Aorta (tissue), 5 donors: ENCODE measurements around the gene GRK3. TPM values are rescaled to one million over a fixed set of nuclear protein-coding genes. Genes with fewer than 3 reads are reported as not detected.
A peak's percentile ranks its signal among the peaks of the same experiment; 100 is the strongest.

ENCODE experiments used
- ATAC-seq: fragments of 200-7000 bp; cut with Tn5 transposase; one replicate; pipeline ENCODE4 v1.9.1; 2022; ENCODE audit warnings: moderate library complexity; ENCODE audit not compliant: low FRiP score
- DNase-seq, 2 donors: peaks; one replicate each; pipeline ENCODE4 v3.0.0-alpha.2; 2020
- H3K27ac ChIP-seq, 2 donors: one replicate each; pipeline ENCODE4 v1.5.1; 2013; ENCODE audit warnings: low read length in 2 of 2, mild to moderate bottlenecking in 2 of 2, moderate library complexity in 2 of 2, control low read depth in 1 of 2, inconsistent platforms in 1 of 2, low read depth in 1 of 2
- H3K27me3 ChIP-seq, 2 donors: one replicate each; pipeline ENCODE4 v1.6.1; 2013; ENCODE audit warnings: control low read depth in 1 of 2, low read length in 1 of 2, mild to moderate bottlenecking in 1 of 2, moderate library complexity in 1 of 2; ENCODE audit not compliant: insufficient read depth in 2 of 2, control insufficient read depth in 1 of 2
- H3K36me3 ChIP-seq, 2 donors: one replicate each; pipeline ENCODE4 v1.6.1; 2013; ENCODE audit warnings: control low read depth in 1 of 2, low read length in 1 of 2, mild to moderate bottlenecking in 1 of 2; ENCODE audit not compliant: insufficient read depth in 2 of 2, control insufficient read depth in 1 of 2
- H3K4me1 ChIP-seq, 2 donors: one replicate each; pipeline ENCODE4 v1.6.1; 2013; ENCODE audit warnings: low read length in 2 of 2, control low read depth in 1 of 2, mild to moderate bottlenecking in 1 of 2, moderate library complexity in 1 of 2; ENCODE audit not compliant: insufficient read depth in 2 of 2, control insufficient read depth in 1 of 2
- H3K4me3 ChIP-seq, 2 donors: one replicate each; pipeline ENCODE4 v1.5.1; 2013; ENCODE audit warnings: low read length in 2 of 2, control low read depth in 1 of 2, mild to moderate bottlenecking in 1 of 2
- H3K9me3 ChIP-seq: one replicate; pipeline ENCODE4 v1.6.1; 2013; ENCODE audit warnings: mild to moderate bottlenecking, low read length; ENCODE audit not compliant: control insufficient read depth
- WGBS, 2 donors: extraction: QIAGEN DNeasy Blood & Tissue Kit; methylation state at CpG; one replicate each; pipeline ENCODE4 v1.1.7; 2013; 5-methylcytosine and 5-hydroxymethylcytosine counted together
- intact Hi-C, 2 donors: fragments of 100-400 bp; cut with DNase I; formaldehyde crosslinking; loops; one replicate each; pipeline versions ENCODE4 v1.14.2 to v1.15.0; 2022
- polyA plus RNA-seq, 2 donors: library from polyadenylated mRNA; stranded (reverse); fragments of 200-250 nt; gene quantifications; one replicate each; pipeline ENCODE4 v1.2.3, GENCODE V29; 2013
- total RNA-seq, 2 donors: library from RNA; stranded (reverse); fragmentation: NEBNext Ultra II Directional; extraction: Animal tissue kit (Norgen Biotek cat#: 25700); gene quantifications; one replicate each; pipeline ENCODE4 v1.2.1, GENCODE V29; 2021
- donor health status: healthy with polysubstance abuse.
- donor health status: Bipolar disorder and iron deficiency.
- donor health status: DM: no; HTN: no; CAD: no.
- donor health status: DM: no; HTN: no; CAD: no.
- donor health status: DM: yes; HTN: yes; CAD: no.

The GRK3 gene
- total and polyA plus RNA-seq, 4 donors: 0.23 to 11.4 (median 6.1) TPM

- Histone ChIP-seq H3K4me3 (no peak overlapping the region), H3K27me3 (no peaks in the 10 kb centered on the region), H3K4me1 (no peaks in the 10 kb centered on the region), H3K36me3 (no peaks in the 10 kb centered on the region), H3K9me3 (no peaks in the 10 kb centered on the region), H3K27ac (no peak overlapping the region)
- 79 to 83% methylated on average over 19 of the region's 19 CpGs for WGBS, 2 donors
- no peak for ATAC-seq
- no peak for DNase-seq
- intact Hi-C loops: no loop called here
These were observed 164.8 kb downstream of the GRK3 start for GRCh38 chr22:25729016-25729995.

- Histone ChIP-seq H3K27ac (no peak overlapping the region), H3K4me1 (no peaks in the 10 kb centered on the region), H3K9me3 (no peaks in the 10 kb centered on the region), H3K27me3 (no peaks in the 10 kb centered on the region), H3K36me3 (no peaks in the 10 kb centered on the region), H3K4me3 (no peak overlapping the region)
- 61 to 71% methylated on average over 2 of the region's 2 CpGs for WGBS, 2 donors
- no peak for ATAC-seq
- no peak for DNase-seq
- intact Hi-C loops: no loop called here
These were observed 171.2 kb downstream of the GRK3 start for GRCh38 chr22:25735650-25736049.

- intact Hi-C loops: no loop called here
- Histone ChIP-seq H3K27me3 (no peaks in the 10 kb centered on the region), H3K9me3 (no peaks in the 10 kb centered on the region), H3K36me3 (no peaks in the 10 kb centered on the region), H3K27ac (no peak overlapping the region), H3K4me3 (no peak overlapping the region), H3K4me1 (peaks cover 0 to 2% of the 10 kb centered on the region in 2 donors)
- no peak for DNase-seq
- 90 to 93% methylated on average over 9 of the region's 9 CpGs for WGBS, 2 donors
- ATAC-seq: no peak
These were observed 172.0 kb downstream of the GRK3 start for GRCh38 chr22:25736378-25737011.

GRCh38 chr22:25739659-25740344 lies 175.3 kb downstream of the GRK3 start:
- Histone ChIP-seq H3K4me1 (peaks cover 0 to 2% of the 10 kb centered on the region in 2 donors), H3K27me3 (no peaks in the 10 kb centered on the region)
- intact Hi-C loops: no loop called here

GRCh38 chr22:25741692-25742626 lies 177.5 kb downstream of the GRK3 start, which contains the start of gene MYO18B:
TSS of gene MYO18B (plus strand) at chr22:25742188. CDS start at chr22:25761093, 18,905 bp downstream.
- peak; percentile 82 for ATAC-seq
- DNase-seq: peak; percentile 81 to 82
- peak within 1 kb of the TSS; percentile 73 to 85 for H3K4me3 ChIP-seq
- H3K4me1 ChIP-seq: peaks cover 0 to 4% of the 10 kb centered on the region in 2 donors
- intact Hi-C loops: no loop called here
- H3K27ac ChIP-seq: peak within 1 kb of the TSS; percentile 83 to 91
- 18 to 22% methylated on average over 36 of the region's 36 CpGs for WGBS, 2 donors
- no peaks in the 10 kb centered on the region for H3K9me3 ChIP-seq
- H3K36me3 ChIP-seq: no peaks in the 10 kb centered on the region
- H3K27me3 ChIP-seq: no peaks in the 10 kb centered on the region

More at GRCh38 chr22:25739659-25740344, 175.3 kb downstream of the GRK3 start:
- H3K4me3 ChIP-seq: no peak overlapping the region
- no peaks in the 10 kb centered on the region for H3K36me3 ChIP-seq
- DNase-seq (no peak), ATAC-seq (no peak)
- H3K9me3 ChIP-seq: no peaks in the 10 kb centered on the region
- no peak overlapping the region for H3K27ac ChIP-seq
- WGBS, 2 donors: 82 to 95% methylated on average over 11 of the region's 11 CpGs

- Histone ChIP-seq H3K4me3 (peak overlapping the region; percentile 73 to 85), H3K4me1 (peaks cover 0 to 8% of the 10 kb centered on the region in 2 donors), H3K27ac (peak overlapping the region; percentile 83 to 91), H3K36me3 (no peaks in the 10 kb centered on the region), H3K27me3 (no peaks in the 10 kb centered on the region), H3K9me3 (no peaks in the 10 kb centered on the region)
- intact Hi-C loops: no loop called here
- DNase-seq: no peak
- no peak for ATAC-seq
- WGBS, 2 donors: 30 to 40% methylated on average over 6 of the region's 6 CpGs
These were observed 178.6 kb downstream of the GRK3 start for GRCh38 chr22:25742918-25743708.

GRCh38 chr22:25744694-25745093 lies 180.2 kb downstream of the GRK3 start:
- Histone ChIP-seq H3K4me3 (no peak overlapping the region), H3K27me3 (no peaks in the 10 kb centered on the region), H3K36me3 (no peaks in the 10 kb centered on the region), H3K27ac (no peak overlapping the region), H3K4me1 (peaks cover 0 to 11% of the 10 kb centered on the region in 2 donors), H3K9me3 (no peaks in the 10 kb centered on the region)
- WGBS, 2 donors: 87% methylated on average over 4 of the region's 4 CpGs
- no peak for DNase-seq
- intact Hi-C loops: no loop called here
- ATAC-seq: no peak
